SU-DHL-6 (cell line): ENCODE data around the gene LAMA3.

ENCODE experiments used
- CTCF ChIP-seq: fragments of 200-600 bp; sonication (generic); IDR thresholded peaks from one replicate; pipeline ENCODE4 v1.5.1; 2017; ENCODE audit warnings: antibody characterized with exemption, mild to moderate bottlenecking, low read length, moderate library complexity; ENCODE audit not compliant: insufficient read depth, poor library complexity, severe bottlenecking
- EZH2phosphoT487 ChIP-seq: fragments of 200-600 bp; sonication (generic), shearing (Covaris generic); conservative IDR thresholded peaks from 2 replicates; pipeline ENCODE4 v1.6.1; 2018; ENCODE audit warnings: mild to moderate bottlenecking, antibody characterized with exemption, low read length, moderate library complexity, mixed read lengths

- TF ChIP-seq CTCF = no peak
- TF ChIP-seq EZH2phosphoT487 = no peak
Measured at GRCh38 chr18:23934252-23934651, 245.0 kb downstream of the LAMA3 start.
